ENCODE results near the gene COL6A3.

Gene COL6A3

DNA sequence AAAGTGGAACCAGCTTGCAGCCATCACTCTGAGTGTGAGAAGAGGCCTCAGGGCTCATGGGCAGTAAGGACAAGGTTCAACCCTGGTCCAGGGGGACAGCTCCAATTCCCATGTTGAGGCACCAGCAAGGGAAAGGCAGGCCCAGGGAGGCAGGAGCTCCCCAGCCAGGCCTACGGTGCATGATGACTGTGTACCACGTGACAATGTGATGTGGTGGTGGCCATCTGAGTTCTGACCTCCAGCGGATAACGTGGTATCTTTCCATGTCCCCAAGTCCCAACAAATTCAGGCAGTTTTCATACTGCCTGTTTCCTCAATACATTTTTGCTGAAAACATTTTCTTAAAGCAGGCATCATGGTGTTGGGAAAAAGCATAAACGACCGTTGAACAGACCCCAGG, 36.1 kb upstream of the COL6A3 start:
- Histone ChIP-seq H3K27me3 (ENCODE audit: insufficient read depth, low read depth) (no peaks in the 10 kb centered on the region), H3K4me1 (ENCODE audit: low read depth, poor library complexity, severe bottlenecking) (no peaks in the 10 kb centered on the region), H3K4me3 (IDR thresholded peaks at IDR 0.05; ENCODE audit: insufficient read depth, low read depth, low read length) (no peak overlapping the region), H3K4me2 (no peak overlapping the region), H2AFZ (ENCODE audit: low read depth) (no peak overlapping the region), H4K20me1 (ENCODE audit: insufficient read depth) (no peaks in the 10 kb centered on the region), H3K79me2 (ENCODE audit: insufficient read depth, low read depth) (no peaks in the 10 kb centered on the region), H3K27ac (no peak overlapping the region), H3K36me3 (ENCODE audit: insufficient read depth) (no peaks in the 10 kb centered on the region), H3K9ac (no peak overlapping the region)
- TF ChIP-seq, protein P1, sequence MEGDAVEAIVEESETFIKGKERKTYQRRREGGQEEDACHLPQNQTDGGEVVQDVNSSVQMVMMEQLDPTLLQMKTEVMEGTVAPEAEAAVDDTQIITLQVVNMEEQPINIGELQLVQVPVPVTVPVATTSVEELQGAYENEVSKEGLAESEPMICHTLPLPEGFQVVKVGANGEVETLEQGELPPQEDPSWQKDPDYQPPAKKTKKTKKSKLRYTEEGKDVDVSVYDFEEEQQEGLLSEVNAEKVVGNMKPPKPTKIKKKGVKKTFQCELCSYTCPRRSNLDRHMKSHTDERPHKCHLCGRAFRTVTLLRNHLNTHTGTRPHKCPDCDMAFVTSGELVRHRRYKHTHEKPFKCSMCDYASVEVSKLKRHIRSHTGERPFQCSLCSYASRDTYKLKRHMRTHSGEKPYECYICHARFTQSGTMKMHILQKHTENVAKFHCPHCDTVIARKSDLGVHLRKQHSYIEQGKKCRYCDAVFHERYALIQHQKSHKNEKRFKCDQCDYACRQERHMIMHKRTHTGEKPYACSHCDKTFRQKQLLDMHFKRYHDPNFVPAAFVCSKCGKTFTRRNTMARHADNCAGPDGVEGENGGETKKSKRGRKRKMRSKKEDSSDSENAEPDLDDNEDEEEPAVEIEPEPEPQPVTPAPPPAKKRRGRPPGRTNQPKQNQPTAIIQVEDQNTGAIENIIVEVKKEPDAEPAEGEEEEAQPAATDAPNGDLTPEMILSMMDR (conservative IDR thresholded peaks at IDR 0.05; ENCODE audit: low read depth, low read length), result no peak

DNA sequence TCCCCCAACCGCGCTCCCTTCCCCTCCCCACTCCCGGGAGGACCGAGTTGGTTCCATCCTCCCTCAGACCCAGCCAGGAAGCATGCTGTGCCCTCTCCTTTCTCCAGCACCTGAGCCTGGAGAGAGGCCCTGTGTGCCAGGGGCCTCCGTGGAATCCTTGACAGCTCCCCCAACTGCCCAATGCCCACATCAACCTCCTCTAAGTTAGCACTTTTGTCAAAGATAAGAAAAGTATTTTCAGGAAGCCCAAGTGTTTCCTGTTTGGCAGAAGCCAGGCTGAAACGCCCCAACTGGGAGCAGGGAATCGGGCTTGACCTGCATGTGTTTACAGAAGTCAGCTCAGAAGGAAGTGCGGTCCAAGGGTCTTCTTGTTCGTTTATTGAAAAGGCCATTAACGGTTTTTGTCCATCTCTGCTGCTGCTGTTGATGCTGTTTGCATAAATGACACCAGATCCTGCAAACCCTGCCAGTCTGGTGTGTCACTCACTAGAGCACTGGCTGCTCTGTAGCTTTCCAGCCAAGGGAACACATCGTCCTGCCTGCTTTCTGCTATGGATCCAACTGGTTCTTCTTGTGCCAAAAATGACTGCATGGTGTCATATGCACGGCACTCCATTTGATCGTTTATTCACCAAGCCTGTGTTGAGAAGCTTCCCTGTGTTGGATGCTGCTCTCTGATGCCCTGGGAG, 35.4 kb upstream of the COL6A3 start:
- Histone ChIP-seq H3K4me1 (ENCODE audit: low read depth, poor library complexity, severe bottlenecking) (no peaks in the 10 kb centered on the region), H3K27me3 (ENCODE audit: insufficient read depth, low read depth) (no peaks in the 10 kb centered on the region), H3K36me3 (ENCODE audit: insufficient read depth) (no peaks in the 10 kb centered on the region), H3K9ac (no peak overlapping the region), H3K27ac (no peak overlapping the region), H3K79me2 (ENCODE audit: insufficient read depth, low read depth) (no peaks in the 10 kb centered on the region), H4K20me1 (ENCODE audit: insufficient read depth) (no peaks in the 10 kb centered on the region), H2AFZ (ENCODE audit: low read depth) (no peak overlapping the region), H3K4me3 (IDR thresholded peaks at IDR 0.05; ENCODE audit: insufficient read depth, low read depth, low read length) (no peak overlapping the region), H3K4me2 (no peak overlapping the region)
- TF ChIP-seq, protein P1 (conservative IDR thresholded peaks at IDR 0.05; ENCODE audit: low read depth, low read length), result no peak

DNA sequence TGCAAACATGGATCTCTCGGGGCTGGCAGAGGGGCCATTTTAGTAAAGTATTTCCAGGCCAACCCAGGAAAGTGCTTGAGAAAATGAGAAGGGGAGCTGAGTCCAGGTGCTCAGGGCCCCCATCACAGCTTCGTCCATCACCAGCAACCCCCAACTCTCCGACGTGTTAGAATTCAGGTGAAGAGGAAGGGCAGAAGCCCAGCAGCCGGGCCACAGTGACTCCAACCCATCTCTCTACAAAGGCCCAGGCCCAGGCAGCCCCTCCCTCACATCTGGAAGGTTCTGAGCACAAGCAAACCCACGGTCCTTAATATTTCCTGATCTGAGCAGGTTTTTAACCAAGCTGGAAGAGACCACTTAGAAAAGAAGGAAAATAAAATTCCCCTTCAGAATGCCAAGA, 34.7 kb upstream of the COL6A3 start:
- Histone ChIP-seq H3K27me3 (ENCODE audit: insufficient read depth, low read depth) (no peaks in the 10 kb centered on the region), H3K4me2 (no peak overlapping the region), H3K4me1 (ENCODE audit: low read depth, poor library complexity, severe bottlenecking) (no peaks in the 10 kb centered on the region), H3K4me3 (IDR thresholded peaks at IDR 0.05; ENCODE audit: insufficient read depth, low read depth, low read length) (no peak overlapping the region), H3K9ac (no peak overlapping the region), H2AFZ (ENCODE audit: low read depth) (no peak overlapping the region), H3K79me2 (ENCODE audit: insufficient read depth, low read depth) (no peaks in the 10 kb centered on the region), H4K20me1 (ENCODE audit: insufficient read depth) (no peaks in the 10 kb centered on the region), H3K27ac (no peak overlapping the region), H3K36me3 (ENCODE audit: insufficient read depth) (no peaks in the 10 kb centered on the region)
- TF ChIP-seq, protein P1 (conservative IDR thresholded peaks at IDR 0.05; ENCODE audit: low read depth, low read length), result no peak

DNA sequence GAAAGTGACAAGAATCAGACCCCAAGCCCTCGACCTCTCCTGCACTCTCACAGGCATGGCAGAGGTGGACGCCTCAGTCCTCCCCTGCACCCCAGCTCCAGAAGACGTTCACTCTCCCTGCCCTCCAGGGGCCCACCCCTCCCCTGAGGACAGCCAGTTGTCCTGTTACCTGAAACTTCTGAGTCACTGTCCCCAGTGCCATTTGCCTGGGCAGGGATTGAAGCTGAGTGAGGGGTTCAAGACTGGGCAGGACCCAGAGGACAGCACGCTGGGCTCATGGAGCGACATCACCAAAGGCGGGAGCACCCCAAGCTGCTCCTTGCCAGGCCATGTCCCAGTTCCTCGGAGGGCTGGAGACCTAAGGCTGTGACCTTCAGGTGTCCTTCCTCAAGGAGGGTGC, 34.2 kb upstream of the COL6A3 start:
- no peak overlapping the region for H3K27ac ChIP-seq
- no peak overlapping the region for H3K4me3 ChIP-seq (IDR thresholded peaks at IDR 0.05; ENCODE audit: insufficient read depth, low read depth, low read length)
- no peaks in the 10 kb centered on the region for H3K27me3 ChIP-seq (ENCODE audit: insufficient read depth, low read depth)
- no peaks in the 10 kb centered on the region for H4K20me1 ChIP-seq (ENCODE audit: insufficient read depth)
- no peak overlapping the region for H3K4me2 ChIP-seq
- H3K9ac ChIP-seq, result no peak overlapping the region
- H3K79me2 ChIP-seq (ENCODE audit: insufficient read depth, low read depth), result no peaks in the 10 kb centered on the region
- no peak overlapping the region for H2AFZ ChIP-seq (ENCODE audit: low read depth)
- no peaks in the 10 kb centered on the region for H3K36me3 ChIP-seq (ENCODE audit: insufficient read depth)
- TF ChIP-seq, protein P1 (conservative IDR thresholded peaks at IDR 0.05; ENCODE audit: low read depth, low read length), result no peak
- H3K4me1 ChIP-seq (ENCODE audit: low read depth, poor library complexity, severe bottlenecking), result no peaks in the 10 kb centered on the region

Data from KMS-11 (cell line).